Suprapubic skin (tissue), 4 donors: ENCODE measurements around the gene NEAT1. TPM values are rescaled to one million over a fixed set of nuclear protein-coding genes. Genes with fewer than 3 reads are reported as not detected.
A peak's percentile ranks its signal among the peaks of the same experiment; 100 is the strongest.

Experiments used
- DNase-seq, 2 donors: peaks; one replicate each; pipeline ENCODE4 v3.0.0-alpha.2; 2019; ENCODE audit warnings: low spot score in 2 of 2
- H3K27ac ChIP-seq: fragments of 200-600 bp; sonication (generic); one replicate; pipeline ENCODE4 v1.5.1; 2019
- H3K27me3 ChIP-seq: fragments of 200-600 bp; sonication (generic); one replicate; pipeline ENCODE4 v1.5.1; 2019
- H3K36me3 ChIP-seq: fragments of 200-600 bp; sonication (generic); one replicate; pipeline ENCODE4 v1.5.1; 2019
- H3K4me1 ChIP-seq: fragments of 200-600 bp; sonication (generic); one replicate; pipeline ENCODE4 v1.5.1; 2019
- H3K4me3 ChIP-seq: fragments of 200-600 bp; sonication (generic); one replicate; pipeline ENCODE4 v1.5.1; 2019; ENCODE audit warnings: mild to moderate bottlenecking
- H3K9me3 ChIP-seq: fragments of 200-600 bp; sonication (generic); one replicate; pipeline ENCODE4 v1.5.1; 2019
- EP300 ChIP-seq: sonication (generic); formaldehyde crosslinking; IDR thresholded peaks from one replicate; pipeline ENCODE4 v1.6.1; 2017; ENCODE audit warnings: antibody characterized with exemption
- POLR2A ChIP-seq, 2 donors: fragments of 450-650 bp; IDR thresholded peaks; one replicate each; pipeline ENCODE4 v1.6.1; 2017; ENCODE audit warnings: antibody characterized with exemption in 2 of 2, mild to moderate bottlenecking in 2 of 2, moderate library complexity in 2 of 2
- POLR2AphosphoS5 ChIP-seq, 3 donors: sonication (generic); formaldehyde crosslinking; IDR thresholded peaks; one replicate each; pipeline ENCODE4 v1.6.1; 2017; ENCODE audit warnings: antibody characterized with exemption in 3 of 3
- WGBS: methylation state at CpG from one replicate; pipeline ENCODE4 v1.1.5; 2018; 5-methylcytosine and 5-hydroxymethylcytosine counted together
- total RNA-seq, 4 donors: library from RNA; depleted of rRNA; stranded (reverse); fragments of >200 nt; gene quantifications; one replicate each; pipeline ENCODE4 v1.1.0, GENCODE V29; 2016
- TF ChIP-seq, protein P1 (sequence below), 2 donors: fragments of 200-600 bp in 1 of 2; fragments of 450-650 bp in 1 of 2; sonication (generic) in 1 of 2; IDR thresholded peaks; one replicate each; pipeline ENCODE4 v1.5.1; 2016 to 2019; ENCODE audit warnings: antibody characterized with exemption in 2 of 2, mild to moderate bottlenecking in 1 of 2, moderate library complexity in 1 of 2

NEAT1 gene
- total RNA-seq, 4 donors from 2014 or later: 336 to 2,041 (median 481) TPM

DNA sequence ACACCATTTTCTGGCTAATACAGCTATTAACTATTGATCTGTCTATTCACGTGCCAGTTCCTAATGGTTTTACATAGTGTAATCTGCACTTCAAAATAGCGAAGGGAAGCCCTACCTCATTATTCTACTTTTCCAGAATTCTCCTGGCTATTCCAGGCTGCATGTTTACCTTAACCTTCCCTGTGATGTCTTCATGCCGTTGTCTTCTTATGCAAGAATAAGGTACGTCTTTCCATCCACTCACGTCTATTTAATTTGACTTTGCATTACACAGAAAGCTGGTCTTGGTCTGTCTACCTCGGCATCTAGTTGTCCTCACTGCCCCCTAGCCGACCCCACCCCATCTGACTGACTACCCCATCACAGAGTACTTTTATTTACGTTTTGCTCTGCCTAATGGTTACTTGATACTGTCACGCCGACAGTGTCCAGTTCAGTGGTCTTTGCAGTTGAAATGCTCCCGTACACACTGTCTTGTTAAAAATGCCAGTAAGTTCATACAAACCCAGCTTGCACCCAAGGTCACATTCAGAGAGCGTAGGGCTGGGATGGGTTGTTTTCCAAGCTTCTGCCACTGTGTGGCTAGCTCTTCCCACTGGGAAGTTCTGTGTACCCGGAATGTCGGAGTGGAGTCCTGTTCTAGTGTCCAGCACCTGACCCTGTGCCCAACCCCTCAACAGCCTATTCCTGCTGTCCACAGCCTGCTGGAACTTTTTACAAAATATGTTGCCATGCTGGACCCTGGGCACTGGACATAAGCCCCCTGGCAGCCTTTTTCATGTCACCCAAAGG is 15.0 kb downstream of the NEAT1 start:
- H3K4me3 ChIP-seq: no peak overlapping the region
- WGBS: 75% methylated on average over 14 of the region's 14 CpGs
- H3K4me1 ChIP-seq: peaks cover 96% of the 10 kb centered on the region
- TF ChIP-seq POLR2AphosphoS5 (IDR thresholded peaks at IDR 0.05) (no peak), EP300 (no peak), POLR2A (IDR thresholded peaks at IDR 0.05) (peak in 1 of 2 donors; percentile 5)
- TF ChIP-seq, protein P1, sequence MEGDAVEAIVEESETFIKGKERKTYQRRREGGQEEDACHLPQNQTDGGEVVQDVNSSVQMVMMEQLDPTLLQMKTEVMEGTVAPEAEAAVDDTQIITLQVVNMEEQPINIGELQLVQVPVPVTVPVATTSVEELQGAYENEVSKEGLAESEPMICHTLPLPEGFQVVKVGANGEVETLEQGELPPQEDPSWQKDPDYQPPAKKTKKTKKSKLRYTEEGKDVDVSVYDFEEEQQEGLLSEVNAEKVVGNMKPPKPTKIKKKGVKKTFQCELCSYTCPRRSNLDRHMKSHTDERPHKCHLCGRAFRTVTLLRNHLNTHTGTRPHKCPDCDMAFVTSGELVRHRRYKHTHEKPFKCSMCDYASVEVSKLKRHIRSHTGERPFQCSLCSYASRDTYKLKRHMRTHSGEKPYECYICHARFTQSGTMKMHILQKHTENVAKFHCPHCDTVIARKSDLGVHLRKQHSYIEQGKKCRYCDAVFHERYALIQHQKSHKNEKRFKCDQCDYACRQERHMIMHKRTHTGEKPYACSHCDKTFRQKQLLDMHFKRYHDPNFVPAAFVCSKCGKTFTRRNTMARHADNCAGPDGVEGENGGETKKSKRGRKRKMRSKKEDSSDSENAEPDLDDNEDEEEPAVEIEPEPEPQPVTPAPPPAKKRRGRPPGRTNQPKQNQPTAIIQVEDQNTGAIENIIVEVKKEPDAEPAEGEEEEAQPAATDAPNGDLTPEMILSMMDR (IDR thresholded peaks at IDR 0.05): no peak
- no peaks in the 10 kb centered on the region for H3K27me3 ChIP-seq
- peak in 1 of 2 donors; percentile 54 for DNase-seq
- H3K27ac ChIP-seq: peak overlapping the region; percentile 37
- H3K9me3 ChIP-seq: no peaks in the 10 kb centered on the region
- peaks cover 59% of the 10 kb centered on the region for H3K36me3 ChIP-seq

DNA sequence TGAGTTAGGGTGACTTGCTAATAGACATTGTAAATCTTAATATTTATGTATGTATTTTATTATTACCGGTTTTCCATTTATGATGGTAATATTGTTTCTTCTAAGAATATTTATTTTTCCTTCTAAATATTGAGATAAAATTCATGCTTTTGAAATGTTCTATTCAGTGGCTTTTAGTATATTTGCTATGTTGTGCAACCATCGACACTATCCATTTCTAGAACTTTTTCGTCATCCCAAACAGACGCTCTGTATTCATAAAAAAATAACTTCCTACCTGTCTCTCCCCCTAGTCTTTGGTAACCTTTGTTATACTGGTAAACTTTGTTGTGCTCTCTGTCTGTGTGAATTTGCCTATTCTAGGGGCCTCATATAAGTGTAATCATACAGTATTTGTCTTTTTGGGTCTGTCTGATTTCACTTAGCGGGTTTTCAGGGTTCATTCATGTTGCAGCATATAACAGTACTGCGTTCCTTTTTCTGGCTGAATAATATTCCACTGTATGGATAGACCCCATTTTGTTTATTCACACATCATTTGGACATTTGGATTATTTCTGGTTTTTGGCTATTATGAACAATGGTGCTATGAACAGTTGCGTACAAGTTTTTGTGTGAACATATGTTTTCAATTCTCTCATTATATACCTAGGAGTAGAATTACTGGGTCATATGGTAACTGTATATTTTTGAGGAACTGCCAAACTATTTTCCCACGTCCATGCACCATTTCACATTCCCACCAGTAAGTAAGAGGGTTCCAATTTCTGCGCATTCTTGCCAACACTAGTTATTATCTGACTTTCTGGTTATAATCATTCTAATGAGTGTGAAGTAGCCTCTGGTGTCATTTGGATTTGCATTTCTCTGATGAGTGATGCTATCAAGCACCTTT is 15.9 kb downstream of the NEAT1 start:
- no peak overlapping the region for H3K4me3 ChIP-seq
- peaks cover 66% of the 10 kb centered on the region for H3K36me3 ChIP-seq
- WGBS: 81% methylated on average over 9 of the region's 9 CpGs
- peaks cover 96% of the 10 kb centered on the region for H3K4me1 ChIP-seq
- H3K27ac ChIP-seq: peak overlapping the region; percentile 37
- TF ChIP-seq POLR2AphosphoS5 (IDR thresholded peaks at IDR 0.05) (no peak), POLR2A (IDR thresholded peaks at IDR 0.05) (no peak), EP300 (no peak)
- TF ChIP-seq, protein P1 (IDR thresholded peaks at IDR 0.05): no peak
- no peaks in the 10 kb centered on the region for H3K27me3 ChIP-seq
- no peaks in the 10 kb centered on the region for H3K9me3 ChIP-seq
- no peak for DNase-seq

DNA sequence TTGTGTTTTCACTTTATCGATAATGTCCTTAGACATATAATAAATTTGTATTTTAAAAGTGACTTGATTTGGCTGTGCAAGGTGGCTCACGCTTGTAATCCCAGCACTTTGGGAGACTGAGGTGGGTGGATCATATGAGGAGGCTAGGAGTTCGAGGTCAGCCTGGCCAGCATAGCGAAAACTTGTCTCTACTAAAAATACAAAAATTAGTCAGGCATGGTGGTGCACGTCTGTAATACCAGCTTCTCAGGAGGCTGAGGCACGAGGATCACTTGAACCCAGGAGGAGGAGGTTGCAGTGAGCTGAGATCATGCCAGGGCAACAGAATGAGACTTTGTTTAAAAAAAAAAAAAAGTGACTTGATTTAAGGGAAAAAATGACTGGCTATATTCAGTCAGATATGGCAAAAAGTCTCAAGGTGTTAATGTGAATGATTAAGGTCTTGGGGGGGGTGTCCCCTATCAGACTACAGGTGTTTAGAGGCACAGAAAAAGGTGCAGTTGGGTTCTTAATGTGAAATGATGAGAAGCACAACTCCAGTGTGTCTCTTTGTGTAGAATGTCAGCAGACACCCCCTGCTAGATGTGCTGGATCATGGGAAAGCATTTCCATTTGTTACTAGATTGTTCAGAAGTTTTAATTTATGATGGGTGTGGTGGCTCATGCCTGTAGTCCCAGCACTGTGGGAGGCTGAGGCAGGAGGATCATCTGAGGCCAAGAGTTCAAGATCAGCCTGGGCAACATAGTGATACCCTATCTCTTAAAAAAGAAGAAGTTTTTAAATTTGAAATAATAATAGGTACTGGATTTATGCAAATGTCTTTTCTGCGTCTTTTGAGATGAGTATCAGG is 17.0 kb downstream of the NEAT1 start:
- Histone ChIP-seq H3K27me3 (no peaks in the 10 kb centered on the region), H3K4me1 (peaks cover 98% of the 10 kb centered on the region), H3K27ac (peak overlapping the region; percentile 2), H3K36me3 (peaks cover 69% of the 10 kb centered on the region), H3K9me3 (no peaks in the 10 kb centered on the region), H3K4me3 (no peak overlapping the region)
- 76% methylated on average over 7 of the region's 7 CpGs for WGBS
- DNase-seq: peak in 1 of 2 donors; percentile 51
- TF ChIP-seq, protein P1 (IDR thresholded peaks at IDR 0.05): no peak
- TF ChIP-seq POLR2AphosphoS5 (IDR thresholded peaks at IDR 0.05) (peak in 1 of 3 donors; percentile 25), EP300 (no peak), POLR2A (IDR thresholded peaks at IDR 0.05) (no peak)

DNA sequence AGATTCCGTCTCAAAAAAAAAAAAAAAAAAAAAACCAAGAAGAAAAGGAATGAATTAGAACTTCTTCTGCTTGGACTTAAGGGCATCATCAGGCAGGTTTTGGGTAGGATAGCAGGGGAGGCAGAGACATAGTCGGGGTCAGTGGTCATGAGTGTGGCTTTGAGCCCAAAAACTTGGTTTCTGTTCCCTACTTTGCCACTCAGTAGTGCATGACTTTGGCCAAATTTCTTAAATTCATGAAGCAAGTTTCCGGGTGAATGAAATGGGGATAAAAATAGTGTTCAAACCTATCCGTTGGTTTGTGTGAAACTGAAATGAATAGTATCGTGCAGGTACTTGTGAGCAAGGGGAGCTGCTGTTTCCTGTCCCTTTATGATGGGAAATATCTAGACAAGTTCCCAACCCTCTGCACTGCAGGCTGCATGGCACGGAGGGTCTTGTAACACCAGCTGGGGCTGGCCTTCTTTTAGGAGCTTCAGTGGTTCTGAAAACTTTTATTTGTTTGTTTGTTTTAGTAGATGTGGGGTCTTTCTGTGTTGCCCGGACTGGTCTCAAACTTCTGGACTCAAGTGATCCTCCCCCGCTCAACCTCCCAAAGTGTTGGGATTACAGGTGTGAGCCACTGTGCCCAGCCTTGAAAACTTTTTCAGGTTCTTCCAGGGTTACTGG is 18.4 kb downstream of the NEAT1 start:
- 53% methylated on average over 8 of the region's 8 CpGs for WGBS
- peak; percentile 38 to 55 for DNase-seq
- H3K4me3 ChIP-seq: no peak overlapping the region

More for the DNA sequence above, 18.4 kb downstream of the NEAT1 start:
- H3K27ac ChIP-seq: peak overlapping the region; percentile 2
- no peaks in the 10 kb centered on the region for H3K27me3 ChIP-seq
- peaks cover 92% of the 10 kb centered on the region for H3K4me1 ChIP-seq
- peaks cover 64% of the 10 kb centered on the region for H3K36me3 ChIP-seq
- no peaks in the 10 kb centered on the region for H3K9me3 ChIP-seq
- TF ChIP-seq POLR2AphosphoS5 (IDR thresholded peaks at IDR 0.05) (no peak), EP300 (no peak), POLR2A (IDR thresholded peaks at IDR 0.05) (no peak)
- TF ChIP-seq, protein P1 (IDR thresholded peaks at IDR 0.05): no peak
